Neural progenitor cell (in vitro differentiated cells): Measurements from ENCODE around the gene S100A9.
"Not testable (repeated sequence)": the region's sequence is repeated elsewhere in the genome, so short reads cannot be mapped to it uniquely, and the experiment has no call there.

Experiments used
- EZH2 ChIP-seq: fragments of 200-600 bp; sonication (generic); IDR thresholded peaks from 2 replicates; pipeline ENCODE4 v1.6.1; 2017; ENCODE audit warnings: antibody characterized with exemption, mild to moderate bottlenecking, moderate library complexity
- TF ChIP-seq, protein P1 (sequence below): fragments of 200-600 bp; sonication (generic); IDR thresholded peaks from 2 replicates; pipeline ENCODE4 v1.5.1; 2017; ENCODE audit warnings: antibody characterized with exemption, mild to moderate bottlenecking

GRCh38 chr1:153318145-153318544, 39.5 kb upstream of the S100A9 start:
- not testable (repeated sequence) for TF ChIP-seq EZH2
- TF ChIP-seq, protein P1, sequence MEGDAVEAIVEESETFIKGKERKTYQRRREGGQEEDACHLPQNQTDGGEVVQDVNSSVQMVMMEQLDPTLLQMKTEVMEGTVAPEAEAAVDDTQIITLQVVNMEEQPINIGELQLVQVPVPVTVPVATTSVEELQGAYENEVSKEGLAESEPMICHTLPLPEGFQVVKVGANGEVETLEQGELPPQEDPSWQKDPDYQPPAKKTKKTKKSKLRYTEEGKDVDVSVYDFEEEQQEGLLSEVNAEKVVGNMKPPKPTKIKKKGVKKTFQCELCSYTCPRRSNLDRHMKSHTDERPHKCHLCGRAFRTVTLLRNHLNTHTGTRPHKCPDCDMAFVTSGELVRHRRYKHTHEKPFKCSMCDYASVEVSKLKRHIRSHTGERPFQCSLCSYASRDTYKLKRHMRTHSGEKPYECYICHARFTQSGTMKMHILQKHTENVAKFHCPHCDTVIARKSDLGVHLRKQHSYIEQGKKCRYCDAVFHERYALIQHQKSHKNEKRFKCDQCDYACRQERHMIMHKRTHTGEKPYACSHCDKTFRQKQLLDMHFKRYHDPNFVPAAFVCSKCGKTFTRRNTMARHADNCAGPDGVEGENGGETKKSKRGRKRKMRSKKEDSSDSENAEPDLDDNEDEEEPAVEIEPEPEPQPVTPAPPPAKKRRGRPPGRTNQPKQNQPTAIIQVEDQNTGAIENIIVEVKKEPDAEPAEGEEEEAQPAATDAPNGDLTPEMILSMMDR = not testable (repeated sequence)
